Measurements from ENCODE around the gene SIPA1L3.
A peak's percentile ranks its signal among the peaks of the same experiment; 100 is the strongest.

DNA sequence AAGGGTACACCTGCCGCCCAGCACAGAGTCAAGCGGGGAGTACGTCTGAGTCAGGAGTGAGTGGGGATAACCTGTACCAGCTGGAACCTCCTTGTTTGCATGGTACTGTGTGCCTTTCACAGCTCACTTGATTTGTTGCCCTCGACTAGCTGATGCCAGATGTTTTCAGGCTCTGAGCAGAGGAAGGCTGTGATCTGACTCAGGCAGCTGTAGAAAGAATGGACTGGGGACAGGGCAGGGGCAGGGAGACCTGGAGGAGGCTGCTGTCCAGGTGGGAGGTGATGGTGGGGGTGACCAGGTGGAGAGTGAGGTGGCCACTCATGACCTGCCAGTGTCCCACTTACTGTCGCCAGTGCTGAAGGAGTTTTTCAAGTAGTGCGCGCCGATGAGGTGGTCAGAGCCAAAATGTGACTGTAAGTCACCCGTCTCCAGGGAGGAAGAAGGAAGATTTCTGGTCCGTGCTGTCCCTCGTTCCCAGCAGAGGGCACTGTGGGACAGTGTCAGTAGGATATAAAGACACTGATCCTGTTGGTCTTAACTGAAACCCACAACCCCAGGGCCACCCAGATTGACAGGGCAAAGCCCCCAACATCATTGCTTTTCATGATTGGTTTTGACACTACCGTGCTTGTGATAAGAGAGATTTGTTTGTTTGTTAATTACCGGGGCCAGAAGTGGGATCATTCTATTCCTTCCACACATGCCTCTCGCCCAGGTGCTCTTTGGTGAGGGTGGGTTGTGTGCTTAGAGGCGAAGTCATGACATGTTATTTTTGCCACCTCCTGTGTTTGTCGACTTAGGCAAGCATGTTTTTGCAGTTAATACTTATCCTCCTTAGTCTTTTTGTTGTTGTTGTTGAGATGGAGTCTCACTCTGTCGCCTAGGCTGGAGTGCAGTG is 188.7 kb downstream of the SIPA1L3 start:
- TF ChIP-seq, protein P1, sequence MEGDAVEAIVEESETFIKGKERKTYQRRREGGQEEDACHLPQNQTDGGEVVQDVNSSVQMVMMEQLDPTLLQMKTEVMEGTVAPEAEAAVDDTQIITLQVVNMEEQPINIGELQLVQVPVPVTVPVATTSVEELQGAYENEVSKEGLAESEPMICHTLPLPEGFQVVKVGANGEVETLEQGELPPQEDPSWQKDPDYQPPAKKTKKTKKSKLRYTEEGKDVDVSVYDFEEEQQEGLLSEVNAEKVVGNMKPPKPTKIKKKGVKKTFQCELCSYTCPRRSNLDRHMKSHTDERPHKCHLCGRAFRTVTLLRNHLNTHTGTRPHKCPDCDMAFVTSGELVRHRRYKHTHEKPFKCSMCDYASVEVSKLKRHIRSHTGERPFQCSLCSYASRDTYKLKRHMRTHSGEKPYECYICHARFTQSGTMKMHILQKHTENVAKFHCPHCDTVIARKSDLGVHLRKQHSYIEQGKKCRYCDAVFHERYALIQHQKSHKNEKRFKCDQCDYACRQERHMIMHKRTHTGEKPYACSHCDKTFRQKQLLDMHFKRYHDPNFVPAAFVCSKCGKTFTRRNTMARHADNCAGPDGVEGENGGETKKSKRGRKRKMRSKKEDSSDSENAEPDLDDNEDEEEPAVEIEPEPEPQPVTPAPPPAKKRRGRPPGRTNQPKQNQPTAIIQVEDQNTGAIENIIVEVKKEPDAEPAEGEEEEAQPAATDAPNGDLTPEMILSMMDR (IDR thresholded peaks at IDR 0.05 in 4 of 5, conservative IDR thresholded peaks at IDR 0.05 in 1 of 5), result peak; percentile 38 to 68 (median 61)
- no peak for TF ChIP-seq POLR2A (IDR thresholded peaks at IDR 0.05)
